ENCODE results near the gene IFIT3. TPM values are rescaled to one million over a fixed set of nuclear protein-coding genes. Genes with fewer than 3 reads are reported as not detected.
"Not testable (repeated sequence)": the region's sequence is repeated elsewhere in the genome, so short reads cannot be mapped to it uniquely, and the experiment has no call there.

IFIT3 gene
- total RNA-seq, 2 donors from 2014 or later = 5.0 to 10.3 TPM

- intact Hi-C loops (cut with DNase I, micrococcal nuclease) = no loop called here
- no peak for ATAC-seq
- DNase-seq = no peak
Observed at GRCh38 chr10:89329151-89329550, 1.4 kb downstream of the IFIT3 start.

- intact Hi-C loops (cut with DNase I, micrococcal nuclease); ATAC-seq; DNase-seq: not testable (repeated sequence)
Observed at GRCh38 chr10:89330014-89330413, 2.2 kb downstream of the IFIT3 start.

GRCh38 chr10:89330537-89331212, 2.9 kb downstream of the IFIT3 start:
- intact Hi-C loops (cut with DNase I, micrococcal nuclease) = no loop called here
- DNase-seq (no peak), ATAC-seq (no peak)

- intact Hi-C loops (cut with DNase I, micrococcal nuclease); DNase-seq; ATAC-seq: not testable (repeated sequence)
Observed at GRCh38 chr10:89331487-89332122, 3.8 kb downstream of the IFIT3 start.

- DNase-seq (peak in 1 of 2 donors; percentile 14), ATAC-seq (peak; percentile 91)
- intact Hi-C loops (cut with DNase I, micrococcal nuclease) = no loop called here
Observed at GRCh38 chr10:89332123-89332633, 4.4 kb downstream of the IFIT3 start.

- DNase-seq = no peak
- no peak for ATAC-seq
Observed at GRCh38 chr10:89335226-89335625, 7.4 kb downstream of the IFIT3 start.

GRCh38 chr10:89336241-89336640, 8.4 kb downstream of the IFIT3 start:
- ATAC-seq = no peak
- no peak for DNase-seq
- intact Hi-C loops (cut with DNase I, micrococcal nuclease) = no loop called here

More at GRCh38 chr10:89335226-89335625, 7.4 kb downstream of the IFIT3 start:
- intact Hi-C loops (cut with DNase I, micrococcal nuclease) = no loop called here

- intact Hi-C loops (cut with DNase I, micrococcal nuclease) = no loop called here
- DNase-seq (no peak), ATAC-seq (no peak)
Observed at GRCh38 chr10:89337484-89337883, 9.7 kb downstream of the IFIT3 start.

GRCh38 chr10:89338713-89339112, 10.9 kb downstream of the IFIT3 start:
- ATAC-seq (no peak), DNase-seq (no peak)
- intact Hi-C loops (cut with DNase I, micrococcal nuclease) = no loop called here

GRCh38 chr10:89339875-89340274, 12.1 kb downstream of the IFIT3 start:
- ATAC-seq (no peak), DNase-seq (no peak)
- intact Hi-C loops (cut with DNase I, micrococcal nuclease) = no loop called here

GRCh38 chr10:89341649-89342048, 13.9 kb downstream of the IFIT3 start:
- intact Hi-C loops (cut with DNase I, micrococcal nuclease) = no loop called here

GRCh38 chr10:89342206-89342958, 14.6 kb downstream of the IFIT3 start:
- DNase-seq (no peak), ATAC-seq (no peak)
- intact Hi-C loops (cut with DNase I, micrococcal nuclease) = no loop called here

More at GRCh38 chr10:89341649-89342048, 13.9 kb downstream of the IFIT3 start:
- DNase-seq (no peak), ATAC-seq (no peak)

- intact Hi-C loops (cut with DNase I, micrococcal nuclease) = no loop called here
- ATAC-seq (no peak), DNase-seq (no peak)
Observed at GRCh38 chr10:89343089-89343767, 15.4 kb downstream of the IFIT3 start.

- intact Hi-C loops (cut with DNase I, micrococcal nuclease) = no loop called here
- DNase-seq (no peak), ATAC-seq (no peak)
Observed at GRCh38 chr10:89344156-89344555, 16.4 kb downstream of the IFIT3 start.

- no peak for ATAC-seq
- intact Hi-C loops (cut with DNase I, micrococcal nuclease) = no loop called here
- DNase-seq = no peak
Observed at GRCh38 chr10:89345367-89346000, 17.7 kb downstream of the IFIT3 start.

GRCh38 chr10:89346405-89347254, 18.8 kb downstream of the IFIT3 start:
- DNase-seq = no peak
- intact Hi-C loops (cut with DNase I, micrococcal nuclease) = no loop called here
- ATAC-seq = peak; percentile 59

- DNase-seq (no peak), ATAC-seq (no peak)
- intact Hi-C loops (cut with DNase I, micrococcal nuclease) = no loop called here
Observed at GRCh38 chr10:89347701-89348457, 20.1 kb downstream of the IFIT3 start.
